ENCODE measurements around the gene MRPL27.
A peak's percentile ranks its signal among the peaks of the same experiment; 100 is the strongest.
"Not testable (repeated sequence)": the region's sequence is repeated elsewhere in the genome, so short reads cannot be mapped to it uniquely, and the experiment has no call there.

MRPL27 gene

DNA sequence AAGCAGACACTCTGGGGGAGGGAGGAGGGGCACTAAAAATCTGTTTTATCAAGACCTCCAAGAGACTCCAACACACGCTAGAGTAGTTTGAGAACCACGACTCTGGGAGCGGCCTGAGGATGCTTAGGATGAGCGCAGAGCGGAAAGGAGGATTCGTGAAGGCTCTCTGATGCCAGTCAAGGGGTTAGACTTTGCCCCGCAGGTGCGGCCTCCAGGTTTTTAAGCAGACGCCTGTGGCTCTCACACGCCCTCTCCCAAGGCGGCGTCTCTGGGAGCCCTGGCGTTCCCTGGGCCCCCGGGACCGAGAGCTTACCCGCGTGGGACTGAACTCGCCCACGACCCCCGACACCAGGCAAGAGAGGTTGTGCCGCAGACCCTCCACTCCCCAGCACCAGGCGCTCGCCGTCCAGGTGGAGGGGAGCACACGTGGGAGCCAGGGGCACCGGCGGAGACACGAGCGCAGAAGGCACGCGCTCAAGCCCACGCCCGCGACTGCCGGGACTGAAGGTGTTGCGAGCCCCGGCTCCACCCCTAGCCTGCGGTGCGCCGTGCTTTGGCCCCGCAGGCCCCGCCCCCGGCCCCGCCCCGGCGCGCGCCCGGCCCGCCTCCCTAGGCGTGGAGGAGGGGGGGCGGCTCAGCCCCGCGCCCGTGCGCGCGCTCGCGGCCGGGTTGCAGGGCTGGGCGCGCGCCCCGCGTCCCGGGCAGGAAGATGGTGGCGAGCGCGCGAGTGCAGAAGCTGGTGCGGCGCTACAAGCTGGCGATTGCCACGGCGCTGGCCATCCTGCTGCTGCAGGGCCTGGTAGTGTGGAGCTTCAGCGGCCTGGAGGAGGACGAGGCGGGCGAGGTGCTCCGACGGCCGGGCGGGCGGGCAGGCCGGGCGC lies 27.3 kb downstream of the MRPL27 start, which contains the start of gene XYLT2:
TSS of gene XYLT2 (plus strand) at position 695 of the 881 bp plus-strand sequence. CDS start at position 710, 15 bp downstream.
- DNase-seq (ENCODE audit: low spot score) = peak; percentile 91

DNA sequence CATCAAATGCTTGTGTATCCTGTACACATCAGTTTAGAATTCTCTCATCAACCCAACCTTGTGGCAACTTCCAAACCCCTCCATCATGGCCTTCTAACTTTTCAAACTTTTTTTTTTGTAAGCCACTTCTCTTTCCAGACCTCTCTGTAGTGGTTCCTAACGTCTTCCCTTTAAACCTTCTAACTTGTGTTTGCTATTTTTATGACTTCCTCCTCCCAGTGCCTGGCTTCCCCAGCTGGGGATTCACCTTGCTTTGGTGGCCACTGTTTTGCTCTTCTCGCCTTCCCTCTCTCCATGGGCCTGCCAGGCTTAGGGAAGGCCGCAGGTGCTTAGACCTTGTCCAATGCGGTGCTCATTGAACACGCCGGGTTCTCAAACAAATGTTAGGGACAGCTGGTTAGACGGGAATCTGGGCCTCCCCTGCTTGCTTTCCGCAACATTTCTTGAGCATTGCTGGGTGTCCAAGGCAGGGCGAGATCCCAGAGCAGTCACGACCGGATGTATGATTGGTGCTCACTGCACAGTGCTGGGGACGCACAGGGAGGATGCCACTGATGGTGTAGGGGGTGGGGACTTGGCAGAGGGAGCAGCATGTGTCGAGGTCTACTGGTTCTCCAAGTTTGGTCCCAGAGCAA lies 28.1 kb downstream of the MRPL27 start:
- DNase-seq (ENCODE audit: low spot score) = no peak

DNA sequence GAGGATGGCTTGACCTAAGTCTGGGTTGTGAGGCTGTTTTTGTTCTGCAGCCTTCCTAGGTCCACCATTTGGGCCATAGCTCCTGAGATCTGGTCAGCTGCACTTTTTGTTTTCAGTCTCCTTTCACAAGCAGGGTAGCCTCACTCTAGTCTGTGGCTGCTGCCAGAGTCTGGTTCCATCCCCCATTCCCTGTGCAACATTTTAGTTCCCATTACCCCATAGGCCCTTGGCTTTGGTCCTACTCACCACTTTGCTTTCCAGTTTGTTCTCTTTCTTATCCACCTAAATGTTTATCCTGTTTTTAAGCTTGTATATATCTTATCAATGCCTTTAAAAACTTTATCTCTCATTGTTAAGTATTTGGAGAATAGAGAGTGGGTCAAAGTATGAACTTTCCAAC lies 33.6 kb downstream of the MRPL27 start:
- DNase-seq (ENCODE audit: low spot score) = no peak

DNA sequence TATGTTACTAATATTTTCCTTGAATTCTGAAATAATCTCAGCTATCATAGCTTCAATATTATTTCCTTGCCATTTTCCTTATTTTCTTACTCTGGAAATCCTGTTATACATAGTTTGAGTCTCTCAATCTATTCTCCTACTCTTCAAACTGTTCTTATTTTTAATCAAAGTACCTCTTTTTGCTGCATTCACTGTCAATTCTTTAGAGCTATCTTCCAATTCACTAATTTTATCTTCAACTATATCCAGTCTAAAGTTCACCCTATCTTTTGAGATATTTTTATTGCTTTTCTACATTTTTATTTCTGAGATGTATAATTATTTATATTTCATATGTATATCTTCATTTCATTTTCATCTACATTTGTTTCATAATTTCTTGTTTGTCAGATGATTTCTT lies 34.3 kb downstream of the MRPL27 start:
- no peak for DNase-seq (ENCODE audit: low spot score)

DNA sequence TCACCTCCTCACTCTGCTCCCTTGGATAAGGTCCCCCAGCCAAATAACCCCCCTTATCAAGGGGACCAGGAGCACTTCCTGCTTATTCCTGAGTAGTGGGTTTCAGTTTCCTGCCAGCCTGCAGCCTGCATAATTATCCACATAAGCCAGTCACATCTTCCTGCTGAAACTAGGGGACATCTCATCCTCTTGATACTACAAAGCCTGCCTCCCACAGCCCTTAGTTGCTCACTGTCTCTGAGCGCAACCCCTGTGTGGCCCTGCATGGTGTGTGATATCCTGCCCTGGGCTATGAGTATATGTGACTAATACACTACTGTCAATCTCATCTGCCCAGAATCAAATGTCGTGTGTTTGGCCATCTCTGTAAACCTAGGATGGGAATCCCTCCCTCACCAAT lies 35.0 kb downstream of the MRPL27 start:
- DNase-seq (ENCODE audit: low spot score) = no peak

DNA sequence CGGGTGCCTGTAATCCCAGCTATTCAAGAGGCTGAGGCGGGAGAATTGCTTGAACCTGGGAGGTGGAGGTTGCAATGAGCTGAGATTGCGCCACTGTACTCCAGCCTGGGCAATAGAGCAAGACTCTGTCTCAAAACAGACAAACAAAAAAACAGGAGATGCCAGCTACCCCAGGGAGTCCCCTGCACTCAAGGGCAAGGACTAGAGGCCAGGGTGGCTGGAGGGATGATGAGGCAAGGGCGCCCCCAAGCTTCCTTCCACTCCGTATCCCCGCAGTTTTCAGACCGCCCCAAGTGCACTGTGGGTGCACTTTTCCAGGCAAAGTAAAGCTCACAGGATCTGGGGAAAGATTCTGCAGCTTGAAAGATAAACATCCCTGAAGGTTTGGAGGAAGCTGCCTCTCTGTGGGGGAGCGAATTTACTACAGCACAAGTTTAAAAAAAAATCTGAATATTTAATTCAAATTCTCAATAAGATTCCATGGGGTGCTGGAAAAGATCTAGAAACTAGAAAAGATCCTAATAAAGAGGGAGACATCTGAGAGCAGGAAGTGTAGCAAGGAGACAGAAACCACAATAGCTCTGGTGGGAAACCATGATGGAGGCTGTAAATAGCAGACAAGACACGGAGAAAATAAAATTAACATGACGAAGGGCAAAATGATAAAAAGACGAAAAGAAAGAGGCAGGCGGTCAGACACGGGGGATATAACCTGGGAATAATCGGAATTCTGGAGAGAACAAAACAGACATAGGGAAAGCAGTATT lies 39.5 kb downstream of the MRPL27 start:
- not testable (repeated sequence) for DNase-seq (ENCODE audit: low spot score)

DNA sequence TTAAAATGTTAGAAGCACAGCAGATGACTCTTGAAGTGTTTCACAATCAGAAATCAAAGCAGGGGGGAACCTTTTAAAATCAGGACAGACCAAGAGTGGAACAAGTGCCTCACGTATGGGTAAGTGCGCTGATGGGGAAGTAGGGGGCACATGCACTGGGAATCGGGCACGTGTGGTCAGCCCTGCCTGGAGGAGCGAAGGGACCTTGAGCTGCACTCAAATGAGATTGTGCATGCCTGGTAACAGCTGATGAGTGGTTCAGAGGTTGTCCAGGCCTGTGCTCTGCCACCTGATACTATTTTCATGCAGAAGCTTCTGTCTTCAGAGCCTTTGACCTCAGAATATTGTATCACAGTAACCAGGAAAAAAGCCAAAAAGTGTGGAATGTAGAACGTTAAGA lies 40.8 kb downstream of the MRPL27 start:
- DNase-seq (ENCODE audit: low spot score) = no peak

DNA sequence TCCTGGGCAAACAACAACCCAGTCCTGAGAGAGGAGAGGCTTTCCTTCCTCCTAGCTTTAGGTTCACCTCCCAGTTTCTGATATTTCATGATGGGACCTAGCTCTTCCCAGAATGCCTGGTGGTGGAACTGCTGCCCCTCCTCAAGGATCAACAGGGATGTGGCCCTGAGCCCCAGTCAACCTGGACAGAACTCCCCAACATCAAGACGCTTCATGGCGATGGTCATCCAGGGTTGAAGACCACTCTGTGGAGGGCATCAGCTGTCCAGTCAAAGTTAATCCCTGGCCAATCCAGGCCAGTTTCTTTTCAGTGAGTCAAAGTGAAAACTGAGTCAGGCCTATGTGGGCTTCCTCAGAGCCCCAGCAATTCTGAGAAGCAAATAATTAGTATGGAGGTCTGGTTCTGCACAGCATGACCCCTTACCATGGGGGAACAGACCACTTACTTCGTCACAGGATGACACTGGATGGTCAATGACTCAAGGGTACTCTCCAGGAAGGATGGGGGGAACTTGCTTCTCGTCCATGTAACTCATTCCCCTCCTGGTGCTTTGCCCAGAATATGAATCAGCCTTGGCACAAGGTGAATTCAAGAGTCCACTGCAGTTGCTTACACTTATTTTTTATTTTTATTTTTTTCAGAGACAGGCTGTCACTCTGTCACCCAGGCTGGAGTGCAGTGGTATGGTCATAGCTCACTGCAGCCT lies 41.7 kb downstream of the MRPL27 start:
- no peak for DNase-seq (ENCODE audit: low spot score)

DNA sequence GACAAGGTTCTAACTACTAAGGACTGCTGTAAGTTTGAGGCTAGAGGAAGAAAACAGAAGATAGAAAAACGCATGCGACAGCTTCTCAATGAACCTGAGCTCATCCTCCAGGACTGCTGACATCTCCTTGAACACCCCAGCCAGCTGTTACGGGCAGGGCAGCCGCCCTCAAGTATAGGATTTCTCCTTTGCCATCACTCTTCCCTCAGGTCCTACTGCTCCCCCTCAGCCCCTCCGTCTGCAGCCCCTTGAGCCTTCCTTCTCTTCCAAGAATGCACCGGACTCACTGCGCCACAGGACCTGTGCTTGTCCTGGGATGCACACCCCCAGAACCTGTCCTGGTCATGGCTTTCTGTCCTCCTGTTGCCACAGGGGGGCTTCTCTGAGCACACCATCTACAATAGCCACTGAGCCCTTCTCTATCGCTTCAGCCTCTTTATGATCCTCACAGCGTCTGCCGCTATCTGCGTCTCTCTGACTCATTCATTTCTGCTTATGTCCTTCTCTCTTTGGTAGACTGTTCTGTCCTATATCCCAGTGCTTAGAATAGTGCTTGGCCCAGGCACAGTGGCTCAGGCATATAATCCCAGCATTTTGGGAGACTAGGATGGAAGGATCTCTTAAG lies 42.7 kb downstream of the MRPL27 start:
- DNase-seq (ENCODE audit: low spot score) = no peak

DNA sequence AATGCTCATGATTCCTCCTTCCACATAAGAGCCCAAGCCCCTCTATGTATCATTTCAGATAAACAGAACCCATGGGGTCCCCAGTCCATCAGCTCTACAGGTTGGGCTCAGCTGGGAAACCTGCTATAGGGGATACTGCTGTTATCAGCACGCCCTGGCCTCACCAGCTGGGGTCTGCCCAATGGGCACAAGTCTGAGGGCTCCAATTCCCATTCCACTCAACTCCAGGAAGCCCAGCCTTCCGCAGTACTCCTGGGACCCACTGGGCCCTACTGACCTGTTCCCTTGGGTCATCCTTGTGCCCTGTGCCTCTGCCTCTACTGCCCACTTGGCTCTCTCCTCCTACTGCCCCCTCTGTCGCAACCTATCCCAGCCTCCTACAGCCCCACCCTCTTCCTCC lies 43.3 kb downstream of the MRPL27 start:
- DNase-seq (ENCODE audit: low spot score) = no peak

DNA sequence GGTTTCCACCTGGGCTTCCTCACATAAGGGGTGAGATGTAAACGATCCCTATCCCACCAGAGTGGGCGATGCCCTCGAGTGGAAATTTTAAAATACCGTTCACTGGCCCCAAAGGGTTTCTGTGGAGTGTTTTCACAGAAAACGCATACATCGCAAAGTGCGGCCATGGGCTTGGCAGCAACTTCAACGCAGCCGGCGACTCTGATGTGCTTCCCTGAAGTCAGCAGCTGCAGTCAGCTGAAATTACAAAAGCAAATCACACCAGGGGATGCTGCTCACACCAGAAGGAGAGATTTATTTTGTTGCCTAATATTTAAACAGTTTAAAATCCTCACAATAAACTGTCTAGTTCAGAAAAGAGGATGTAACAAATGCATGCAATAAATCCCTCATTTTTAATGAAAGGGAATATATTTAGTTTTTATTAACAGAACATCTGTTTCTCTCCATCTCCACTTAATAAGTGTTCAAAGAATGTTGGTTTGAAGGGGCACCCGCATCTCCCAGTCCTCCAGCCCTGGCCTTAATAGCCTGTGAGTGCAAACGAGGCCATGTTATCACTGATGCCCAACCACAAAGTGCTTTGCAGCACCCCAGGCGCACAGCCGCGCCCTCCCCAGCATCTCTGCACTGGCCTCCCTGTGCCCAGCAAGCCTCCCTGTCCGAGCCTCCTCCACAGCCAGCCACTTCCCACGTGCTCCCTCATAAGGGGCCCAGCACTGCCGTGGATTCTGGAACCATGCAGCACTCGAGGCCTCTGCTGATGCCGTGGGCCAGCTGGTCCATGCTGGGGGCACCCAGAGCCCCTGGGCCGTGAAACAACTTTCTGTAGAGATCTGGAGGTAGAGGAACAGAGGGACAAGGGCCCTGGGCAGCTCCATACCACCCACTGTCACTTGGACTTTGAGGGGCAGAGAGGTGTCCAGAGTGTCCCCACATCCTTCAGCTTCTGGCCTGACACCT lies 44.3 kb downstream of the MRPL27 start:
- DNase-seq (ENCODE audit: low spot score) = no peak

DNA sequence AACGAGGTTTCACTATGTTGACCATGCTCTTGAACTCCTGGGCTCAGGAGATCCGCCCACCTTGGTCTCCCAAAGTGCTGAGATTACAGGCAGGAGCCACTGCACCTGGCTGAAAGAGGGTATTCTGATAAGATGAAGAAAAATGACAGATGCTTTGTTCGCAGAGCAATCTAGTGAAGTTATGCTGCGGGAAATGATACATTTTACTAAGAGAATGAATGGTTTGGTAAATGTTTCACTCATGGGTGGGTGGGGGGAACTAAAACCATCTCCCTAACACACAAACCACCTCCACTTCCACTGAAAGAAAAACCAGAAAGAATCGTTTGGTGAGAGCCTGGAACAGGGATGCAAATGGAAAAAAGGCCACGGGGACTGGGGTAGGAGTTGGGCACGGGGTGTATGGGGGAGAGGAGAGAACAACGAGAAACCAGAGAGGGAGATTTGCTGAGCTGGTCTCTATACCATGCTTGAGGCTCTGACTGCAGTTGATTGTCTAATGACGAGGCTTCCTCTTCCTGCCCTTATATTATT lies 46.1 kb downstream of the MRPL27 start:
- no peak for DNase-seq (ENCODE audit: low spot score)

DNA sequence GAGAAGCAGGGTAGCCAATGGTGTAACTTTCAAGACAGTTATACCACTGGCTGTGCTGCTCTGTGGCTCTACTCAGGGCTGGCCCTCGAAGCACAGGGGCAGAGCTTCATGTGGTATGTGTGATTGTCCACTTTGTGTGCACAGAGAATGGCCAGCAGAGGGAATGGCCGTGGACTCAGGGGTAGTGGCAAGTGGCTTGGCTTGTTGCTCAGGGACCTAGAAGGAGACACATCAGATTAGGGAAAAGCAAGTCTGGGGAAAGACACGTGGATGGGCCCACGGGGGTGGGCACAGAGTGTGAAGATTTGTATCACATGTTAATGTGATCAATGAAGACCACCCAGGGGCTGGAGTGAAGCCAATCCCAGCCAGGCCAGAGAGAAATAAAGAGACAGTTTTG lies 47.1 kb downstream of the MRPL27 start:
- no peak for DNase-seq (ENCODE audit: low spot score)

DNA sequence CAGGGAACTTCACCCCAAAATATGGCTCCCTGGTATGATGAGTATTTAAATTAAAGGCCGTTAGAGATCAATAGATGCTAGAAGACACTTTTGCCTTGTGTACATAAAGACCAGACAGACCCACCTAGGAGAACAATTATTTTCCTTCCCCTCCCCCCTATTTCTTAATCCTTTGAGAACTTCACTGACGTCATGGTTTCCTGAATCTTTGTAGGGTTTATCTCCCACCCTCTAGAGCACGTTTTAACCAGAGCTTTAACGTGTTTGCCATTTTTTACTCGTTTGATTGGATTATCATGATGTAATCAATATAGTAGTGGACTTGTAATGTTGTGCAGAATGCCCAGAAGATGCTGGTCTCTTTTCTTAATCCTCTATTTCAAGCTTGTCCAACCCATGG lies 49.9 kb downstream of the MRPL27 start:
- DNase-seq (ENCODE audit: low spot score) = no peak

DNA sequence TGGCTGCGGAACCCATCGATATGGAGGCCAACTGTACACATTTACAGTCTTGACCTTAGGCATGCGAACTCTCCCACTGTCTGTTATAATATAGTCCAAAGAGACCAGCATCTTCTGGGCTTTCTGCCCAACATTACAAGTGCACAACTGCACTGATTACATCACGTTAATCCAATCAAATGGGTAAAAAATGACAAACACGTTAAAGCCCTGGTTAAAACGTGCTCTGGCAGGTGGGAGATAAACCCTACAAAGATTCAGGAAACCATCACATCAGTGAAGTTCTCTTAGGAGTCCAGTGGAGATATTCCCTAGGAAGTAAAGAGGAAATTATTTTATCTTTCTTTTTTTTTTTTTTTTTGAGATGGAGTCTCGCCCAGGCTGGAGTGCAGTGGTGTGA lies 50.7 kb downstream of the MRPL27 start:
- no peak for DNase-seq (ENCODE audit: low spot score)

DNA sequence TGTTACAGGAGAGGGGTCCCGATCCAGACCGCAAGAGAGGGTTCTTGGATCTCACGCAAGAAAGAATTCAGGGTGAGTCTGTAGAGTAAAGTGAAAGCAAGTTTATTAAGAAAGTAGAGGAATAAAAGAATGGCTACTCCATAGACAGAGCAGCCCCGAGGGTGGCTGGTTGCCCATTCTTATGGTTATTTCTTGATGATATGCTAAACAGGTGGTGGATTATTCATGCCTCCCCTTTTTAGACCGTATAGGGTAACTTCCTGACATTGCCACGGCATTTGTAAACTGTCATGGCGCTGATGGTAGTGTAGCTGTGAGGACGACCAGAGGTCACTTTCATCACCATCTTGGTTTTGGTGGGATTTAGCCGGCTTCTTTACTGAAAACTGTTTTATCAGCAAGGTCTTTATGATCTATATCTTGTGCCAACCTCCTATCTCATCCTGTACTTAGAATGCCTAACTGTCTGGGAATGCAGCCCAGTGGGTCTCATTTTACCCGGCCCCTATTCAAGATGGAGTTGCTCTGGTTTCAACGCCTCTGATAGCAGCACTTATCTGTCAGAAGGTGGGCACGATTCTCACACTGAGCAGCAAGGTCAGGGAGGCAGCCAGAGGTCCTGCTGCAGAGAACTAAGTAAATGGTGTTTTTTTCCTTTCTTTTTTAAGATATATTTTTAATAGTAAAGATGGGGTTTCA lies 53.5 kb downstream of the MRPL27 start:
- DNase-seq (ENCODE audit: low spot score) = no peak

DNA sequence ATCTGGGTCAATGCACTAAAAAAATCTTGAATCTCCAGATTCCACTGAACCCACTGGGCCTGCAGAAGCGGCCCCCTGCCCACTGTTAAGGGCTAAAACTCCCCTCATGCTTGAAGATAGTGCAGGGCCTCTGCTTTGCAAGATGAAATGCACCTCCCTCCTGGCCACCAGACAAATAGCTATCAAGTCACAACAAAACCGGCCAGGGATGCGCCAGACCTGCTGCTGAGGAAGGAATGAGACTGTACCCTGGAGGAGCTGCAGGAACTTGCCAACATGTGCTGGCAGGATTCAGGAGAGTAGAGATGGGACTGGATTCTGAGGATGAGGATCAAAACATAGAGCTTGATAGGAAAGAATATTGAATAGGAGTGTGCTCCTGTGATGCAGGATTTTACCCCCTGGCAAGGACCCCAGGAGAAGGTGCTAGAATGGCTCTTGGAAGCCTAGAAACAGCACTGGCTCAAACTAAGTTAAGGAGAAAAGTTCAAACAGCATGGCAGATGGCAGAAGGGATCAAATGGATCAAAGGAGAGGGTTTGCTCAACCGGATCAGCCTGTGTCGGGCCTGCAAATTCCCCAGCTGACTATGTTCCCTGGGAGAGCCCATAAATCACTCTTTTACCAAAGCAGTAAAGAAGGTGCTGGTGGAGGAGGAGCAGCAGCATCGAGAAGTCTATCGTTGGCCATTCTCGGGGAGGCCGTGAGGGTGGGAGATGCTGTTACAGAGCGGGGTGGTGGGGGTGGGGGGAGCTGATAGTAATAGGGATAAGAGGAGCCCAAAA lies 54.3 kb downstream of the MRPL27 start:
- no peak for DNase-seq (ENCODE audit: low spot score)
